SK-N-SH treated with all-trans-retinoic acid at 6 μM for 48 hours (cell line): ENCODE data around the gene MVD.

ENCODE experiments used
- ATAC-seq: fragments of 200-7000 bp; cut with Tn5 transposase; 3 replicates; pipeline ENCODE4 v1.9.1; 2020; ENCODE audit warnings: mild to moderate bottlenecking, moderate library complexity
- ARNTL ChIP-seq: fragments of 450-650 bp; formaldehyde crosslinking; IDR thresholded peaks from 2 replicates; pipeline ENCODE4 v1.5.0; 2020; ENCODE audit warnings: low read depth, mild to moderate bottlenecking, moderate library complexity, borderline replicate concordance
- BACH2 ChIP-seq: fragments of 250-450 bp; sonication (Bioruptor Pico); IDR thresholded peaks from 2 replicates; pipeline ENCODE4 v1.9.0; 2021; ENCODE audit warnings: mild to moderate bottlenecking, borderline replicate concordance
- CSDC2 ChIP-seq: fragments of 250-450 bp; sonication (Bioruptor Pico); IDR thresholded peaks from 2 replicates; pipeline ENCODE4 v1.5.0; 2020; ENCODE audit warnings: mild to moderate bottlenecking, moderate library complexity
- CSRNP3 ChIP-seq: fragments of 250-450 bp; sonication (Bioruptor Pico); IDR thresholded peaks from 2 replicates; pipeline ENCODE4 v1.5.1; 2021; ENCODE audit warnings: mild to moderate bottlenecking, moderate library complexity
- ESRRG ChIP-seq: fragments of 250-450 bp; sonication (Bioruptor Pico); IDR thresholded peaks from 2 replicates; pipeline ENCODE4 v1.6.1; 2021; ENCODE audit warnings: mild to moderate bottlenecking
- GLIS3 ChIP-seq: fragments of 250-450 bp; sonication (Bioruptor Pico); IDR thresholded peaks from 2 replicates; pipeline ENCODE4 v1.5.0; 2020; ENCODE audit warnings: mild to moderate bottlenecking, moderate library complexity
- ISL1 ChIP-seq: fragments of 250-450 bp; sonication (Bioruptor Pico); IDR thresholded peaks from 2 replicates; pipeline ENCODE4 v2.1.2; 2022; ENCODE audit warnings: mild to moderate bottlenecking, moderate library complexity
- OSR1 ChIP-seq: fragments of 250-450 bp; sonication (Bioruptor Pico); IDR thresholded peaks from 2 replicates; pipeline ENCODE4 v1.8.0; 2022; ENCODE audit warnings: moderate library complexity, mild to moderate bottlenecking, inconsistent platforms
- PPARA ChIP-seq: fragments of 250-450 bp; sonication (Bioruptor Pico); IDR thresholded peaks from 2 replicates; pipeline ENCODE4 v1.5.0; 2020; ENCODE audit warnings: mild to moderate bottlenecking, borderline replicate concordance
- RARB ChIP-seq: fragments of 250-450 bp; sonication (Bioruptor Pico); IDR thresholded peaks from 2 replicates; pipeline ENCODE4 v1.8.0; 2021; ENCODE audit warnings: mild to moderate bottlenecking, moderate library complexity
- TCF4 ChIP-seq: fragments of 250-450 bp; sonication (Bioruptor Pico); IDR thresholded peaks from 2 replicates; pipeline ENCODE4 v1.8.0; 2021; ENCODE audit warnings: mild to moderate bottlenecking, moderate library complexity, borderline replicate concordance
- TOX ChIP-seq: fragments of 250-450 bp; sonication (Bioruptor Pico); IDR thresholded peaks from 2 replicates; pipeline ENCODE4 v1.8.0; 2021; ENCODE audit warnings: mild to moderate bottlenecking, moderate library complexity, borderline replicate concordance
- ZC3H10 ChIP-seq: fragments of 250-450 bp; sonication (Bioruptor Pico); IDR thresholded peaks from 2 replicates; pipeline ENCODE4 v1.5.1; 2021; ENCODE audit warnings: mild to moderate bottlenecking, moderate library complexity
- ZFP30 ChIP-seq: fragments of 450-650 bp; formaldehyde crosslinking; IDR thresholded peaks from 2 replicates; pipeline ENCODE4 v1.5.0; 2022; ENCODE audit warnings: mild to moderate bottlenecking, moderate library complexity
- ZNF565 ChIP-seq: fragments of 450-650 bp; formaldehyde crosslinking; conservative IDR thresholded peaks from 2 replicates; pipeline ENCODE4 v1.5.0; 2020; ENCODE audit warnings: low read depth, mild to moderate bottlenecking, moderate library complexity
- ZNF70 ChIP-seq: fragments of 450-650 bp; formaldehyde crosslinking; IDR thresholded peaks from 2 replicates; pipeline ENCODE4 v1.5.0; 2020; ENCODE audit warnings: mild to moderate bottlenecking, moderate library complexity
- ZNF8 ChIP-seq: fragments of 450-650 bp; formaldehyde crosslinking; IDR thresholded peaks from 2 replicates; pipeline ENCODE4 v1.5.0; 2020; ENCODE audit warnings: mild to moderate bottlenecking, moderate library complexity
- TF ChIP-seq, protein P1 (sequence below): fragments of 250-450 bp; sonication (Bioruptor Pico); IDR thresholded peaks from 2 replicates; pipeline ENCODE4 v1.5.1; 2020; ENCODE audit warnings: low read depth, mild to moderate bottlenecking, moderate library complexity
- TF ChIP-seq, protein P2 (sequence below): fragments of 250-450 bp; sonication (Bioruptor Pico); IDR thresholded peaks from 2 replicates; pipeline ENCODE4 v1.5.0; 2020; ENCODE audit warnings: mild to moderate bottlenecking, moderate library complexity
- TF ChIP-seq, protein P3 (sequence below): fragments of 250-450 bp; sonication (Bioruptor Pico); IDR thresholded peaks from 2 replicates; pipeline ENCODE4 v1.8.0; 2020; ENCODE audit warnings: mild to moderate bottlenecking, moderate library complexity, borderline replicate concordance

The MVD gene

DNA sequence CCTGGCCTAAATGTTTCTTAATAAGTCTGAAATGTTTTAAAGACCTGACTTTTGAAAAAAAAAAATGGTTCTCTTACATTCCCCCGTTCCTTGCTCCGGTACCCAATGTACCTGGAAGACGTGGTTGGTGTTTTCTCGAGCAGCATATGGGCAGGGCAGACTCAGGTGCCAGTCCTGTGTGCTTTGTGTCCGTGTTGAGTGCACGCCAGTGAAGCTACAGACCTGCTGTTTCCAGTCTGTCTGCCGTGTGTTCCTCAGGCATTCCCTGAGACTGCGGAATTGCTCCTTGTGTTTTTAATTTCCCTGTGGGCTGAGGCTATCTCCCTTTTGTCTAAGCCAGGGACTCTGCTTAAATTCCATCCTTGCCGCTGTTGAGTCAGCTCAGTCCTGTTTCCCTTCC lies 36.2 kb downstream of the MVD start (continued):
- TF ChIP-seq, protein P1, sequence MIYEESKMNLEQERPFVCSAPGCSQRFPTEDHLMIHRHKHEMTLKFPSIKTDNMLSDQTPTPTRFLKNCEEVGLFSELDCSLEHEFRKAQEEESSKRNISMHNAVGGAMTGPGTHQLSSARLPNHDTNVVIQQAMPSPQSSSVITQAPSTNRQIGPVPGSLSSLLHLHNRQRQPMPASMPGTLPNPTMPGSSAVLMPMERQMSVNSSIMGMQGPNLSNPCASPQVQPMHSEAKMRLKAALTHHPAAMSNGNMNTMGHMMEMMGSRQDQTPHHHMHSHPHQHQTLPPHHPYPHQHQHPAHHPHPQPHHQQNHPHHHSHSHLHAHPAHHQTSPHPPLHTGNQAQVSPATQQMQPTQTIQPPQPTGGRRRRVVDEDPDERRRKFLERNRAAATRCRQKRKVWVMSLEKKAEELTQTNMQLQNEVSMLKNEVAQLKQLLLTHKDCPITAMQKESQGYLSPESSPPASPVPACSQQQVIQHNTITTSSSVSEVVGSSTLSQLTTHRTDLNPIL (CRISPR knock-in tag) = no peak
- no peak for TF ChIP-seq ZFP30 (CRISPR knock-in tag)
- no peak for TF ChIP-seq BACH2 (CRISPR knock-in tag)
- no peak for TF ChIP-seq ARNTL
- no peak for TF ChIP-seq ZNF8 (CRISPR knock-in tag)
- no peak for TF ChIP-seq CSDC2 (CRISPR knock-in tag)
- TF ChIP-seq ZNF565 (CRISPR knock-in tag) = no peak

DNA sequence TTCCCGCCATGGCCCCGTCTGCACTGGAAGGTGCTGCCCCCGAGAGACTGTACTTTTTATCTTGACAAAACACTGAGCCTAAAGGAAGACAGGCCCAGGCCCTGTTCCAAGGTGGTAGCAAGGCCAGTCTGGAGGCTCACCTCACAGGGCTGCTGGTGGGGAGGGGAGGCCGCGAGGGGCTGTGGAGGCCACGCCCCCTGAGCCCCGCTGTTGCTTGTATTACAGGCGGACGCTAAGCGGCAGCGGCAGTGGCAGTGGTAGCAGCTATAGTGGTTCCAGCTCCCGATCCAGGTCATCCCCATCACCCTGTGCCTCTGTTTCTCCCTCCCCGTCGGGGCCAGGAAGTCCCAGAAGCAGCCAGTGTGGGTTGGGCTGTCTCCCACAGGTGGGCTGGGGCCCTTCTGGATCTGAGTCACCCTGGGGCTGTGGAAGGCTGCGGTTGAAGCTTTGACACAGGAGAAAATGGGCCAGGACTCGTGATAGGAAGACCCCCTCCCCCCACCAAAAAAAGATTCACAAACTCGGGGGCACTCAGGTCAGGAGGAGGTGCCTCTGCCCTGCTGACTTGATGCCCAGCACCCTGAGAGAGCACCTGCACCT lies 37.8 kb downstream of the MVD start:
- no peak for TF ChIP-seq ISL1 (CRISPR knock-in tag)
- TF ChIP-seq, protein P1 (CRISPR knock-in tag) = no peak
- TF ChIP-seq BACH2 (CRISPR knock-in tag) = no peak
- TF ChIP-seq TOX = no peak
- no peak for TF ChIP-seq CSRNP3
- TF ChIP-seq, all 23 proteins: peak for 0
- no peak for ATAC-seq

DNA sequence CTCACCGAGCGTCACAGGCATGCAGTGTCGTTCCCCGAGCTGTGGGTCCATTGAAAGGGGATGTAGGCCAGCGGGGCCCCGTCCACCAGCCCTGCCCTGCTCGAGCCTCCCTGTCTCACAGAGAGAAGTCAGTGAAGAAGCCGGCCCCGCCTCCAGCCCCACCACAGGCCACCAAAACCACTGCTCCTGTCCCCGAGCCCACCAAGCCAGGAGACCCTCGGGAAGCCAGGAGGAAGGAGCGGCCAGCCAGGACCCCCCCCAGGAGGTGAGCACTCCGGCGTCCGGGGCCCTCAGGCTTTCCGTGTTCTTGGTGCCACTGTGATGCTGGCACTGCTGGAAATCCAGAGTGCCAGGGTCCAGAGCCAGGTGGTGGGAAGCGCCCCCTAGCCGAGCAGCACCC lies 38.4 kb downstream of the MVD start:
- ATAC-seq = no peak

More for the DNA sequence above, 38.4 kb downstream of the MVD start:
- TF ChIP-seq RARB (CRISPR knock-in tag) = no peak
- TF ChIP-seq ESRRG (CRISPR knock-in tag) = no peak
- TF ChIP-seq, protein P2, sequence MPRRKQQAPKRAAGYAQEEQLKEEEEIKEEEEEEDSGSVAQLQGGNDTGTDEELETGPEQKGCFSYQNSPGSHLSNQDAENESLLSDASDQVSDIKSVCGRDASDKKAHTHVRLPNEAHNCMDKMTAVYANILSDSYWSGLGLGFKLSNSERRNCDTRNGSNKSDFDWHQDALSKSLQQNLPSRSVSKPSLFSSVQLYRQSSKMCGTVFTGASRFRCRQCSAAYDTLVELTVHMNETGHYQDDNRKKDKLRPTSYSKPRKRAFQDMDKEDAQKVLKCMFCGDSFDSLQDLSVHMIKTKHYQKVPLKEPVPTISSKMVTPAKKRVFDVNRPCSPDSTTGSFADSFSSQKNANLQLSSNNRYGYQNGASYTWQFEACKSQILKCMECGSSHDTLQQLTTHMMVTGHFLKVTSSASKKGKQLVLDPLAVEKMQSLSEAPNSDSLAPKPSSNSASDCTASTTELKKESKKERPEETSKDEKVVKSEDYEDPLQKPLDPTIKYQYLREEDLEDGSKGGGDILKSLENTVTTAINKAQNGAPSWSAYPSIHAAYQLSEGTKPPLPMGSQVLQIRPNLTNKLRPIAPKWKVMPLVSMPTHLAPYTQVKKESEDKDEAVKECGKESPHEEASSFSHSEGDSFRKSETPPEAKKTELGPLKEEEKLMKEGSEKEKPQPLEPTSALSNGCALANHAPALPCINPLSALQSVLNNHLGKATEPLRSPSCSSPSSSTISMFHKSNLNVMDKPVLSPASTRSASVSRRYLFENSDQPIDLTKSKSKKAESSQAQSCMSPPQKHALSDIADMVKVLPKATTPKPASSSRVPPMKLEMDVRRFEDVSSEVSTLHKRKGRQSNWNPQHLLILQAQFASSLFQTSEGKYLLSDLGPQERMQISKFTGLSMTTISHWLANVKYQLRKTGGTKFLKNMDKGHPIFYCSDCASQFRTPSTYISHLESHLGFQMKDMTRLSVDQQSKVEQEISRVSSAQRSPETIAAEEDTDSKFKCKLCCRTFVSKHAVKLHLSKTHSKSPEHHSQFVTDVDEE (CRISPR knock-in tag) = no peak
- TF ChIP-seq TCF4 (CRISPR knock-in tag) = no peak
- TF ChIP-seq CSDC2 (CRISPR knock-in tag) = no peak
- no peak for TF ChIP-seq ZFP30 (CRISPR knock-in tag)
- no peak for TF ChIP-seq PPARA
- no peak for TF ChIP-seq ISL1 (CRISPR knock-in tag)
- TF ChIP-seq CSRNP3 = no peak
- no peak for TF ChIP-seq TOX
- no peak for TF ChIP-seq BACH2 (CRISPR knock-in tag)
- no peak for TF ChIP-seq ZC3H10 (CRISPR knock-in tag)
- TF ChIP-seq OSR1 = no peak
- TF ChIP-seq, protein P3, sequence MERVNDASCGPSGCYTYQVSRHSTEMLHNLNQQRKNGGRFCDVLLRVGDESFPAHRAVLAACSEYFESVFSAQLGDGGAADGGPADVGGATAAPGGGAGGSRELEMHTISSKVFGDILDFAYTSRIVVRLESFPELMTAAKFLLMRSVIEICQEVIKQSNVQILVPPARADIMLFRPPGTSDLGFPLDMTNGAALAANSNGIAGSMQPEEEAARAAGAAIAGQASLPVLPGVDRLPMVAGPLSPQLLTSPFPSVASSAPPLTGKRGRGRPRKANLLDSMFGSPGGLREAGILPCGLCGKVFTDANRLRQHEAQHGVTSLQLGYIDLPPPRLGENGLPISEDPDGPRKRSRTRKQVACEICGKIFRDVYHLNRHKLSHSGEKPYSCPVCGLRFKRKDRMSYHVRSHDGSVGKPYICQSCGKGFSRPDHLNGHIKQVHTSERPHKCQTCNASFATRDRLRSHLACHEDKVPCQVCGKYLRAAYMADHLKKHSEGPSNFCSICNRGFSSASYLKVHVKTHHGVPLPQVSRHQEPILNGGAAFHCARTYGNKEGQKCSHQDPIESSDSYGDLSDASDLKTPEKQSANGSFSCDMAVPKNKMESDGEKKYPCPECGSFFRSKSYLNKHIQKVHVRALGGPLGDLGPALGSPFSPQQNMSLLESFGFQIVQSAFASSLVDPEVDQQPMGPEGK (CRISPR knock-in tag) = no peak
- no peak for TF ChIP-seq ARNTL
- TF ChIP-seq GLIS3 (CRISPR knock-in tag) = no peak
- TF ChIP-seq ZNF70 (CRISPR knock-in tag) = no peak
- no peak for TF ChIP-seq ZNF565 (CRISPR knock-in tag)
